K562 (cell line): Measurements from ENCODE around the gene ZMYND15. TPM values are rescaled to one million over a fixed set of nuclear protein-coding genes. Genes with fewer than 3 reads are reported as not detected.

Source experiments
- ETV1 ChIP-seq: fragments of 450-650 bp; conservative IDR thresholded peaks from 2 replicates; pipeline ENCODE4 v1.6.1; 2016; ENCODE audit warnings: missing genetic modification characterization, control low read depth, low read depth, missing compliant biosample characterization
- FOXJ3 ChIP-seq: sonication (generic); formaldehyde crosslinking; IDR thresholded peaks from 2 replicates; pipeline ENCODE4 v1.4.0; 2020; ENCODE audit warnings: mild to moderate bottlenecking, missing genetic modification reagents
- FOXK1 ChIP-seq: sonication (generic); formaldehyde crosslinking; IDR thresholded peaks from 2 replicates; pipeline ENCODE4 v1.8.0; 2022; ENCODE audit warnings: missing genetic modification reagents, mild to moderate bottlenecking, borderline replicate concordance
- GATAD2B ChIP-seq: fragments of 450-650 bp; IDR thresholded peaks from 2 replicates; pipeline ENCODE4 v1.6.1; 2017; ENCODE audit warnings: mild to moderate bottlenecking, borderline replicate concordance
- HLTF ChIP-seq: fragments of 450-650 bp; IDR thresholded peaks from 2 replicates; pipeline ENCODE4 v1.6.1; 2016
- MAFF ChIP-seq: IDR thresholded peaks from 2 replicates; pipeline ENCODE4 v1.6.1; 2012; ENCODE audit warnings: low read length, improper control_type of control experiment
- MEF2D ChIP-seq: conservative IDR thresholded peaks from 2 replicates; pipeline ENCODE4 v1.6.1; 2016; ENCODE audit warnings: low read depth, missing genetic modification characterization, missing compliant biosample characterization
- MITF ChIP-seq: IDR thresholded peaks from 2 replicates; pipeline ENCODE4 v1.6.1; 2014; ENCODE audit warnings: antibody characterized with exemption
- MXI1 ChIP-seq: IDR thresholded peaks from 2 replicates; pipeline ENCODE4 v1.6.1; 2011; ENCODE audit warnings: low read depth, mild to moderate bottlenecking, improper control_type of control experiment, low read length
- NKRF ChIP-seq: fragments of 450-650 bp; IDR thresholded peaks from 2 replicates; pipeline ENCODE4 v1.6.1; 2016; ENCODE audit warnings: borderline replicate concordance
- RFX5 ChIP-seq: IDR thresholded peaks from 2 replicates; pipeline ENCODE4 v1.6.1; 2011; ENCODE audit warnings: low read depth, mild to moderate bottlenecking, improper control_type of control experiment, low read length
- SMARCA4 ChIP-seq: fragments of 450-650 bp; IDR thresholded peaks from 2 replicates; pipeline ENCODE4 v1.6.1; 2016
- SP2 ChIP-seq: IDR thresholded peaks from 2 replicates; pipeline ENCODE4 v1.6.1; 2011; ENCODE audit warnings: mild to moderate bottlenecking, low read depth, low read length, moderate library complexity; ENCODE audit not compliant: poor library complexity, severe bottlenecking; ENCODE audit errors: extremely low read depth
- SRSF1 ChIP-seq: fragments of 200-400 bp; formaldehyde crosslinking; IDR thresholded peaks from 2 replicates; pipeline ENCODE4 v1.6.1; 2017; ENCODE audit warnings: mild to moderate bottlenecking, low read depth, low read length, moderate library complexity
- YBX1 ChIP-seq: fragments of 450-650 bp; IDR thresholded peaks from 2 replicates; pipeline ENCODE4 v1.7.1; 2016; ENCODE audit warnings: mild to moderate bottlenecking
- ZNF3 ChIP-seq: fragments of 250-450 bp; sonication (Bioruptor Pico); IDR thresholded peaks from 2 replicates; pipeline ENCODE4 v1.5.0; 2021; ENCODE audit warnings: mild to moderate bottlenecking, moderate library complexity
- ZNF324 ChIP-seq: fragments of 250-450 bp; sonication (Bioruptor Pico); IDR thresholded peaks from 2 replicates; pipeline ENCODE4 v1.4.0; 2020; ENCODE audit warnings: mild to moderate bottlenecking
- ZNF395 ChIP-seq: fragments of 200-800 bp; sonication (Bioruptor generic); IDR thresholded peaks from 2 replicates; pipeline ENCODE4 v1.6.1; 2017; ENCODE audit warnings: missing genetic modification characterization, missing compliant biosample characterization
- ZNF551 ChIP-seq: fragments of 250-450 bp; sonication (Bioruptor Pico); IDR thresholded peaks from 2 replicates; pipeline ENCODE4 v1.5.0; 2021; ENCODE audit warnings: mild to moderate bottlenecking, moderate library complexity
- ZNF561 ChIP-seq: fragments of 450-650 bp; formaldehyde crosslinking; conservative IDR thresholded peaks from 2 replicates; pipeline ENCODE4 v1.4.0; 2020; ENCODE audit warnings: mild to moderate bottlenecking, moderate library complexity
- ZNF57 ChIP-seq: fragments of 450-650 bp; formaldehyde crosslinking; IDR thresholded peaks from 2 replicates; pipeline ENCODE4 v1.4.0; 2020; ENCODE audit warnings: mild to moderate bottlenecking, moderate library complexity
- ZNF644 ChIP-seq: fragments of 200-800 bp; sonication (Bioruptor generic); IDR thresholded peaks from 2 replicates; pipeline ENCODE4 v1.6.1; 2016; ENCODE audit warnings: low read depth, missing genetic modification characterization, missing compliant biosample characterization
- ZNF695 ChIP-seq: fragments of 450-650 bp; formaldehyde crosslinking; IDR thresholded peaks from 2 replicates; pipeline ENCODE4 v1.4.0; 2020; ENCODE audit warnings: mild to moderate bottlenecking, moderate library complexity
- polyA plus RNA-seq, 8 experiments: library from polyadenylated mRNA; depleted of rRNA in 4 of 8; stranded (reverse) in 5 of 8; unstranded in 3 of 8; fragments of >200 nt; fragmentation: Nextera tagmentation in 2 of 8; fragmentation: Illumina TruSeq in 1 of 8; extraction: Ambion mirVana in 2 of 8; extraction: Trizol in 1 of 8; gene quantifications; 2 replicates each; pipeline versions ENCODE4 v1.2.1 to v1.2.3, GENCODE V29; 2011 to 2014; ENCODE audit warnings: inconsistent platforms in 1 of 8, missing spikeins in 1 of 8
- total RNA-seq, 7 experiments: library from RNA; depleted of rRNA in 6 of 7; stranded (reverse); fragments of >200 nt in 6 of 7; fragmentation: Illumina TruSeq in 2 of 7; extraction: Trizol in 2 of 7; gene quantifications; 2 replicates each; pipeline versions ENCODE4 v1.2.1 to v1.2.3, GENCODE V29; 2011 to 2021; ENCODE audit warnings: low replicate concordance in 1 of 7

Gene ZMYND15
- total and polyA plus RNA-seq, 9 of the 15 experiments (the other 6 are each of a cell fraction or from before 2014, with no cell fraction given), result 0.09 TPM; not detected in 8

- TF ChIP-seq SP2, result no peak
- no peak for TF ChIP-seq ZNF395 (CRISPR knock-in tag)
- no peak for TF ChIP-seq FOXJ3 (CRISPR knock-in tag)
- no peak for TF ChIP-seq MITF
- no peak for TF ChIP-seq YBX1
- no peak for TF ChIP-seq RFX5
- TF ChIP-seq ZNF3 (CRISPR knock-in tag), result no peak
- no peak for TF ChIP-seq HLTF
- TF ChIP-seq NKRF, result no peak
- TF ChIP-seq MXI1, result no peak; the same call in 1 of the 2 replicates
- no peak for TF ChIP-seq ZNF695 (CRISPR knock-in tag)
- TF ChIP-seq ZNF57, result no peak
- no peak for TF ChIP-seq ZNF644 (tag)
- no peak for TF ChIP-seq ZNF551 (CRISPR knock-in tag)
- no peak for TF ChIP-seq MAFF
- TF ChIP-seq ETV1 (tag), result peak; percentile 84
- no peak for TF ChIP-seq MEF2D (tag)
- TF ChIP-seq ZNF561 (CRISPR knock-in tag), result no peak
- no peak for TF ChIP-seq ZNF324 (CRISPR knock-in tag)
- TF ChIP-seq GATAD2B, result peak; percentile 82; the same call in 1 of the 2 replicates
- TF ChIP-seq SRSF1, result no peak
- TF ChIP-seq FOXK1, result no peak
- TF ChIP-seq SMARCA4, result no peak
Observed at GRCh38 chr17:4789951-4790704, 50.5 kb downstream of the ZMYND15 start (continued).
